PC-3 (cell line): ENCODE data around the gene BTBD2. TPM values are rescaled to one million over a fixed set of nuclear protein-coding genes. Genes with fewer than 3 reads are reported as not detected.

Experiments used
- ATAC-seq: fragments of 200-7000 bp; cut with Tn5 transposase; 2 replicates; pipeline ENCODE4 v1.9.1; 2020; ENCODE audit warnings: mild to moderate bottlenecking, moderate library complexity
- BruUV-seq: library from RNA; stranded (reverse); fragments of 400-500 nt; replicated peaks from 2 replicates; lab custom pipeline; 2021; lab: Mats Ljungman, UMichigan
- CTCF ChIA-PET: fragments of 300-600 bp; sonication (Branson Sonifier 250); formaldehyde crosslinking; loops from one replicate; lab custom pipeline; 2022; ENCODE audit warnings: antibody characterized with exemption; lab: Charles Lee
- POLR2A ChIA-PET: fragments of 300-600 bp; sonication (Branson Sonifier 250); formaldehyde crosslinking; loops from one replicate; lab custom pipeline; 2022; ENCODE audit warnings: antibody characterized with exemption; ENCODE audit not compliant: unreplicated experiment; lab: Charles Lee
- DNase-seq: peaks from one replicate; pipeline ENCODE4 v3.0.0-alpha.2; 2015
- H2AFZ ChIP-seq: fragments of 300-600 bp; sonication (generic); 2 replicates; pipeline ENCODE4 v1.6.0; 2016; ENCODE audit warnings: antibody characterized with exemption, low read length
- H3F3A ChIP-seq: fragments of 300-600 bp; sonication (generic); one replicate; pipeline ENCODE4 v1.6.0; 2017; ENCODE audit warnings: antibody characterized with exemption, low read length, control low read depth, mild to moderate bottlenecking; ENCODE audit not compliant: unreplicated experiment
- H3K27ac ChIP-seq: fragments of 300-600 bp; sonication (generic); 2 replicates; pipeline ENCODE4 v1.5.1; 2016; ENCODE audit warnings: mild to moderate bottlenecking, low read length
- H3K27me3 ChIP-seq: fragments of 300-600 bp; sonication (generic); 2 replicates; pipeline ENCODE4 v1.6.1; 2016; ENCODE audit warnings: low read length, mixed read lengths
- H3K36me3 ChIP-seq: fragments of 300-600 bp; sonication (generic); 2 replicates; pipeline ENCODE4 v1.6.1; 2016; ENCODE audit warnings: low read depth, mixed run types, low read length, mixed read lengths
- H3K4me1 ChIP-seq: fragments of 300-600 bp; sonication (generic); 2 replicates; pipeline ENCODE4 v1.5.1; 2016; ENCODE audit warnings: low read length; ENCODE audit not compliant: insufficient read depth
- H3K4me2 ChIP-seq: fragments of 300-600 bp; sonication (generic); 2 replicates; pipeline ENCODE4 v1.6.0; 2016; ENCODE audit warnings: low read length
- H3K4me3 ChIP-seq: fragments of 300-600 bp; sonication (generic); 2 replicates; pipeline ENCODE4 v1.5.1; 2016; ENCODE audit warnings: mild to moderate bottlenecking, low read length, mixed read lengths
- H3K79me2 ChIP-seq: fragments of 300-600 bp; sonication (generic); 2 replicates; pipeline ENCODE4 v1.6.1; 2017; ENCODE audit warnings: low read length, mixed read lengths
- H3K9ac ChIP-seq: fragments of 300-600 bp; sonication (generic); 2 replicates; pipeline ENCODE4 v1.6.0; 2016; ENCODE audit warnings: mild to moderate bottlenecking, low read length
- H3K9me2 ChIP-seq: fragments of 300-600 bp; sonication (generic); replicated peaks from 2 replicates; pipeline ENCODE4 v1.6.1; 2016; ENCODE audit warnings: mixed run types, low read length, mixed read lengths
- H3K9me3 ChIP-seq: fragments of 300-600 bp; sonication (generic); 2 replicates; pipeline ENCODE4 v1.6.1; 2016; ENCODE audit warnings: low read length, mixed read lengths
- H4K20me1 ChIP-seq: fragments of 300-600 bp; sonication (generic); 2 replicates; pipeline ENCODE4 v1.6.1; 2016; ENCODE audit warnings: low read length, mixed read lengths
- CTCF ChIP-seq: fragments of 300-600 bp; sonication (generic); conservative IDR thresholded peaks from 2 replicates; pipeline ENCODE4 v1.5.1; 2017; ENCODE audit warnings: antibody characterized with exemption, low read depth, mild to moderate bottlenecking, low read length
- EZH2 ChIP-seq: fragments of 300-600 bp; sonication (generic); IDR thresholded peaks from one replicate; pipeline ENCODE4 v1.6.1; 2017; ENCODE audit warnings: antibody characterized with exemption, mild to moderate bottlenecking, low read length; ENCODE audit not compliant: unreplicated experiment
- EZH2phosphoT487 ChIP-seq: fragments of 300-600 bp; sonication (generic); IDR thresholded peaks from 2 replicates; pipeline ENCODE4 v1.6.1; 2018; ENCODE audit warnings: mild to moderate bottlenecking, antibody characterized with exemption, low read length, borderline replicate concordance
- intact Hi-C: fragments of 100-400 bp; cut with micrococcal nuclease; formaldehyde crosslinking; loops from 2 replicates; pipeline ENCODE4 v1.9.0; 2023
- total RNA-seq: library from RNA; depleted of rRNA; stranded (reverse); fragments of >200 nt; gene quantifications from 2 replicates; pipeline ENCODE4 v1.2.3, GENCODE V29; 2014

The BTBD2 gene
- total RNA-seq, 1 experiment from 2014 or later = 72.0 TPM

GRCh38 chr19:1936916-1937610 is 78.5 kb downstream of the BTBD2 start:
- H3K9me2 ChIP-seq = no peaks in the 10 kb centered on the region
- peaks cover 7% of the 10 kb centered on the region for H3K79me2 ChIP-seq
- peaks cover 8% of the 10 kb centered on the region; the same call in 1 of the 2 replicates for H3K4me1 ChIP-seq
- H3K9me3 ChIP-seq = no peaks in the 10 kb centered on the region
- POLR2A ChIA-PET = no interaction called here
- H3K36me3 ChIP-seq = no peaks in the 10 kb centered on the region
- intact Hi-C loops = no loop called here
- CTCF ChIA-PET = no interaction called here
- H2AFZ ChIP-seq = no peak overlapping the region
- no peak overlapping the region for H3K9ac ChIP-seq
- H3K27ac ChIP-seq = no peak overlapping the region
- H3K4me2 ChIP-seq = no peak overlapping the region
- TF ChIP-seq CTCF = no peak
- no peak for TF ChIP-seq EZH2phosphoT487
- no peak for TF ChIP-seq EZH2
- no TSS peak for BruUV-seq
- H3K27me3 ChIP-seq = no peaks in the 10 kb centered on the region
- H4K20me1 ChIP-seq = no peaks in the 10 kb centered on the region
- H3F3A ChIP-seq = no peaks in the 10 kb centered on the region
- no peak for DNase-seq
- H3K4me3 ChIP-seq = no peak overlapping the region
- no peak for ATAC-seq

- peaks cover 8% of the 10 kb centered on the region; the same call in 1 of the 2 replicates for H3K4me1 ChIP-seq
- H3K27me3 ChIP-seq = no peaks in the 10 kb centered on the region
- POLR2A ChIA-PET = no interaction called here
- H3F3A ChIP-seq = no peaks in the 10 kb centered on the region
- no peak overlapping the region for H2AFZ ChIP-seq
- H3K9ac ChIP-seq = no peak overlapping the region
- no peak overlapping the region for H3K4me3 ChIP-seq
- CTCF ChIA-PET = no interaction called here
- no peaks in the 10 kb centered on the region for H3K36me3 ChIP-seq
- no peaks in the 10 kb centered on the region for H3K9me2 ChIP-seq
- H3K27ac ChIP-seq = no peak overlapping the region
- H3K79me2 ChIP-seq = peaks cover 1% of the 10 kb centered on the region
- H3K9me3 ChIP-seq = no peaks in the 10 kb centered on the region
- DNase-seq = no peak
- BruUV-seq = no TSS peak
- ATAC-seq = no peak
- H4K20me1 ChIP-seq = no peaks in the 10 kb centered on the region
- TF ChIP-seq EZH2 (no peak), CTCF (no peak), EZH2phosphoT487 (no peak)
- H3K4me2 ChIP-seq = no peak overlapping the region
- intact Hi-C loops = no loop called here
These were observed 79.1 kb downstream of the BTBD2 start for GRCh38 chr19:1936430-1936829.
